Neural crest cell (in vitro differentiated cells): Measurements from ENCODE around the gene MMP17. TPM values are rescaled to one million over a fixed set of nuclear protein-coding genes. Genes with fewer than 3 reads are reported as not detected.

Source experiments
- DNase-seq: peaks from one replicate; pipeline ENCODE4 v3.0.0; 2021; ENCODE audit warnings: low read depth, mixed read lengths, low spot score
- H3K27ac Mint-ChIP-seq: one replicate; pipeline ENCODE4 v1.8.0; 2021; ENCODE audit warnings: mild to moderate bottlenecking, mixed read lengths; ENCODE audit not compliant: unreplicated experiment
- H3K27me3 Mint-ChIP-seq: 2 replicates; pipeline ENCODE4 v1.8.0; 2021; ENCODE audit warnings: low read depth, mild to moderate bottlenecking, mixed read lengths
- H3K36me3 Mint-ChIP-seq: 2 replicates; pipeline ENCODE4 v1.8.0; 2021; ENCODE audit warnings: low read depth, mild to moderate bottlenecking, mixed read lengths
- H3K4me1 Mint-ChIP-seq: 2 replicates; pipeline ENCODE4 v1.8.0; 2021; ENCODE audit warnings: mixed read lengths
- H3K4me3 Mint-ChIP-seq: one replicate; pipeline ENCODE4 v1.8.0; 2021; ENCODE audit warnings: mild to moderate bottlenecking, mixed read lengths
- H3K9me3 Mint-ChIP-seq: 2 replicates; pipeline ENCODE4 v1.8.0; 2021; ENCODE audit warnings: mixed read lengths
- total RNA-seq: library from RNA; stranded (reverse); gene quantifications from 2 replicates; pipeline ENCODE4 v1.2.1, GENCODE V29; 2021
- TF ChIP-seq, protein P1 (sequence below): fragments of 200-600 bp; sonication (generic); conservative IDR thresholded peaks from 2 replicates; pipeline ENCODE4 v1.5.0; 2021; ENCODE audit warnings: antibody characterized with exemption, mild to moderate bottlenecking

Gene MMP17
- total RNA-seq, 1 donor from 2014 or later = 90.9 TPM

DNA sequence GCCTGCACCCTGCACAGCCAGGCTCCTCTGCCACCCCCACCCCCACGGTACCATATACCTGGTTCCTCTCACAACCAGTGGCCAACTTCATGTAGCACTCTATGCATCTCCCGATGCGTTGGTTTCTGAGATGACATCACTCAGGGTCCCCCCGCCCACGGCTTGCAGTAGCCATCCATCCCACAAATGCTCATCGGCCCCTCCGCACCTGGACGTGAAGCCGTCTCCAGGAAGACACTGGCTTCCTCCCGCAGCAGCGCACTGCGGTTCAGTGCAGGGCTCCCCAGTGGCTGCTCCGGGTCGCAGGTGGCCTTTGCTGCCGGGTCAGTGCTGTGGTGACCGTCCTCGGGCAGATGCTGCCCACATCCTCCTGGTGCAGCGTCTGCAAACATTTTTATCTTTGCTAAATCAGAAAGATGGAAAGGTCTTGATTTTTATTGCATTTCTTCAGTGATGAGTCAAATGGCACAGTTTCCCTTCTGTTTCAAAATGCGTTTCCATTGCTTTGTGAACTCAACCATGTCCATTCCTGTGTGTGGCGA is 27.5 kb upstream of the MMP17 start:
- H3K36me3 Mint-ChIP-seq = peaks cover 20% of the 10 kb centered on the region
- H3K4me3 Mint-ChIP-seq = no peak overlapping the region
- peaks cover 4% of the 10 kb centered on the region for H3K4me1 Mint-ChIP-seq
- no peaks in the 10 kb centered on the region for H3K9me3 Mint-ChIP-seq
- H3K27ac Mint-ChIP-seq = no peak overlapping the region
- DNase-seq = no peak
- TF ChIP-seq, protein P1, sequence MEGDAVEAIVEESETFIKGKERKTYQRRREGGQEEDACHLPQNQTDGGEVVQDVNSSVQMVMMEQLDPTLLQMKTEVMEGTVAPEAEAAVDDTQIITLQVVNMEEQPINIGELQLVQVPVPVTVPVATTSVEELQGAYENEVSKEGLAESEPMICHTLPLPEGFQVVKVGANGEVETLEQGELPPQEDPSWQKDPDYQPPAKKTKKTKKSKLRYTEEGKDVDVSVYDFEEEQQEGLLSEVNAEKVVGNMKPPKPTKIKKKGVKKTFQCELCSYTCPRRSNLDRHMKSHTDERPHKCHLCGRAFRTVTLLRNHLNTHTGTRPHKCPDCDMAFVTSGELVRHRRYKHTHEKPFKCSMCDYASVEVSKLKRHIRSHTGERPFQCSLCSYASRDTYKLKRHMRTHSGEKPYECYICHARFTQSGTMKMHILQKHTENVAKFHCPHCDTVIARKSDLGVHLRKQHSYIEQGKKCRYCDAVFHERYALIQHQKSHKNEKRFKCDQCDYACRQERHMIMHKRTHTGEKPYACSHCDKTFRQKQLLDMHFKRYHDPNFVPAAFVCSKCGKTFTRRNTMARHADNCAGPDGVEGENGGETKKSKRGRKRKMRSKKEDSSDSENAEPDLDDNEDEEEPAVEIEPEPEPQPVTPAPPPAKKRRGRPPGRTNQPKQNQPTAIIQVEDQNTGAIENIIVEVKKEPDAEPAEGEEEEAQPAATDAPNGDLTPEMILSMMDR = no peak
- H3K27me3 Mint-ChIP-seq = no peaks in the 10 kb centered on the region

DNA sequence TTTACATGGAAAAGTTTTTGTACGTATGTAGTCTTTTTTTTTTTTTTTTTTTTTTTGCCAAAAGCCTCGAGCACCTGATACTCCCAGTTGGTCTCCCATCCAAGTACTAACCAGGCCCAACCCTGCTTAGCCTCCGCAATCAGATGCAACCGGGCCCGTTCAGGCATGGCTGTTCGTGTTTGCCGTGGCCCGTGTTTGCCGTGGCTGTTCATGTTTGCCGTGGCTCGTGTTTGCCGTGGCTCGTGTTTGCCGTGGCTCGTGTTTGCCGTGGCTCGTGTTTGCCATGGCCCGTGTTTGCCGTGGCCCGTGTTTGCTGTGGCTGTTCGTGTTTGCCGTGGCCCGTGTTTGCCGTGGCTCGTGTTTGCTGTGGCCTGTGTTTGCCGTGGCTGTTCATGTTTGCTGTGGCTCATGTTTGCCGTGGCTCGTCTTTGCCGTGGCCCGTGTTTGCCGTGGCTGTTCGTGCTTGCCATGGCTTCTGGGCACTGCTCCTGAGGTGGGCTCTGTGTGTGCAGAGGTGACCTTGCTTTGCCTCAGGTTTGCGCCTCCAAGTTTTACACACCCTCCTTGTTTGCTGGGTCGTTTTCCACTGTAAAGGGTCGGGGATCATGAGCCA is 26.8 kb upstream of the MMP17 start:
- Mint-ChIP-seq H3K9me3 (no peaks in the 10 kb centered on the region), H3K4me3 (no peak overlapping the region), H3K27me3 (no peaks in the 10 kb centered on the region), H3K4me1 (peaks cover 4% of the 10 kb centered on the region), H3K27ac (no peak overlapping the region), H3K36me3 (peaks cover 16% of the 10 kb centered on the region)
- DNase-seq = no peak
- TF ChIP-seq, protein P1 = no peak

DNA sequence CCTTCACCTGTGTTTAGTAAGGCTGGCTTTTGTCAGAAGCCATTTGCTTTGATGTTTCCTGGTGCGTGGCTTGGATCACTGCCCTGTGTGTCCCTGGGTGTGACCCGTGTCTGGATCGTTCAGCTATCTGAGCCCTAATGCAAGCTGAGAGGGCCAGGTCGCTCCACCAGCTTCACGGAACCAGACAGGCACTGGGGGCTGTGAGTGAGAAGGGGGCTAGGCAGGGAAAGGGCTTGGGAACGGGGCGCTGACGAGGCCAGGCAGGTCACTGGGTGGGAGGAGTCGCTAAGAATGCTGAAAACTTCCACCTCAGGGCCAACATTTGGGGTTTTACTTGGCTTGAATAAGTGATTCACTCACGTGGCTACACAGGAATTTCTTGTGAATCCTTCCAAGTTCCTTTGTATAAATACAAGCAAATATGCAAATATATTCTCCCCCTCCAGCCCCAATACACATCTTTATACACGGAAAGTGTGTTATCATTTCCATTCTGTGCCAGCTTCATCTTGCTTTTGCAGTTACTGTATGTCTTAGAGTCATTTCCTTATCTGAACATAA is 24.2 kb upstream of the MMP17 start:
- H3K27ac Mint-ChIP-seq = no peak overlapping the region
- no peaks in the 10 kb centered on the region for H3K9me3 Mint-ChIP-seq
- H3K27me3 Mint-ChIP-seq = no peaks in the 10 kb centered on the region
- no peak overlapping the region for H3K4me3 Mint-ChIP-seq
- TF ChIP-seq, protein P1 = no peak
- H3K4me1 Mint-ChIP-seq = peaks cover 4% of the 10 kb centered on the region
- no peak for DNase-seq
- peaks cover 14% of the 10 kb centered on the region for H3K36me3 Mint-ChIP-seq

DNA sequence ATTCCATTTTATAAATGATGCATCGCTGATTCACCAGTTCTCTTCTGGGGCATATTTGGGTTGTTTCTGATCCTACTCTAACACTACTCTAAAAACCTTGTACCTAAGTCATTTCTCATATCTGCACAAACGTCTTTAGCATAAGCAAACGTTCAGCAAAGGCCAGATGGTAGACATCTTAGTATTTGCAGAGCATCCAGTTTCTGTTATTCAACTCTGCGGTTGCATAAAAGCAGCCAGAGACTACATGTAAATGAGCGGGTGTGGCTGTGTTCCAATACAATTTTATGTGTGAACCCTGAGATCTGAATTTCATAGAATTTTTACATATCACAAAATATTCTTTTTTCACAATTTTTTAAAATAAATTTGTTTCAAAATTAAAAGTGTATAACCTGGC is 22.8 kb upstream of the MMP17 start:
- Mint-ChIP-seq H3K4me3 (no peak overlapping the region), H3K9me3 (no peaks in the 10 kb centered on the region), H3K27me3 (no peaks in the 10 kb centered on the region), H3K27ac (no peak overlapping the region), H3K36me3 (peaks cover 14% of the 10 kb centered on the region), H3K4me1 (peaks cover 4% of the 10 kb centered on the region)
- DNase-seq = no peak
- TF ChIP-seq, protein P1 = no peak

DNA sequence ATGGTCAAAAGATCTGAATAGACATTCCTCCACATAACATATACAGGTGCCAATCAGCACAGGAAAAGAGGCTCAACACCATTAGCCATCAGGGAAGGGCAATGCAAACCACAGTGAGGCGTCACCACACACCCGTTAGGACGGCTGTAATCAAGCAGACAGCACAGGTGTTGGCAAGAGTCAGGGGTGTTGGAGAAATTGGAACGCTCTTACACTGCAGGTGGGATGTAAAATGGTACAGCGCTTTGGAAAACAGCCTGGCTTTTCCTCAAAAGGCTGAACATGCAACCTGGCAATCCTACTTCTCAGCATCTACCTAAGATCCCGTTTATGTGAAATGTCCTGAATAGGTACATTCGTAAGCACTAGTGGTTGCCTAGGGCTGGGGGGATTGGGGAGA is 21.5 kb upstream of the MMP17 start:
- no peaks in the 10 kb centered on the region for H3K27me3 Mint-ChIP-seq
- no peaks in the 10 kb centered on the region for H3K9me3 Mint-ChIP-seq
- no peak for DNase-seq
- H3K27ac Mint-ChIP-seq = no peak overlapping the region
- peaks cover 4% of the 10 kb centered on the region for H3K4me1 Mint-ChIP-seq
- H3K36me3 Mint-ChIP-seq = peaks cover 8% of the 10 kb centered on the region
- H3K4me3 Mint-ChIP-seq = no peak overlapping the region
- TF ChIP-seq, protein P1 = no peak
